22Rv1 (cell line): Measurements from ENCODE around the gene SH3BP5L.

ENCODE experiments used
- CTCF ChIP-seq: fragments of 450-650 bp; IDR thresholded peaks from 2 replicates; pipeline ENCODE4 v1.5.1; 2017; ENCODE audit warnings: mild to moderate bottlenecking
- ZFX ChIP-seq: fragments of 450-650 bp; IDR thresholded peaks from 2 replicates; pipeline ENCODE4 v1.6.1; 2017; ENCODE audit warnings: antibody characterized with exemption, borderline replicate concordance

DNA sequence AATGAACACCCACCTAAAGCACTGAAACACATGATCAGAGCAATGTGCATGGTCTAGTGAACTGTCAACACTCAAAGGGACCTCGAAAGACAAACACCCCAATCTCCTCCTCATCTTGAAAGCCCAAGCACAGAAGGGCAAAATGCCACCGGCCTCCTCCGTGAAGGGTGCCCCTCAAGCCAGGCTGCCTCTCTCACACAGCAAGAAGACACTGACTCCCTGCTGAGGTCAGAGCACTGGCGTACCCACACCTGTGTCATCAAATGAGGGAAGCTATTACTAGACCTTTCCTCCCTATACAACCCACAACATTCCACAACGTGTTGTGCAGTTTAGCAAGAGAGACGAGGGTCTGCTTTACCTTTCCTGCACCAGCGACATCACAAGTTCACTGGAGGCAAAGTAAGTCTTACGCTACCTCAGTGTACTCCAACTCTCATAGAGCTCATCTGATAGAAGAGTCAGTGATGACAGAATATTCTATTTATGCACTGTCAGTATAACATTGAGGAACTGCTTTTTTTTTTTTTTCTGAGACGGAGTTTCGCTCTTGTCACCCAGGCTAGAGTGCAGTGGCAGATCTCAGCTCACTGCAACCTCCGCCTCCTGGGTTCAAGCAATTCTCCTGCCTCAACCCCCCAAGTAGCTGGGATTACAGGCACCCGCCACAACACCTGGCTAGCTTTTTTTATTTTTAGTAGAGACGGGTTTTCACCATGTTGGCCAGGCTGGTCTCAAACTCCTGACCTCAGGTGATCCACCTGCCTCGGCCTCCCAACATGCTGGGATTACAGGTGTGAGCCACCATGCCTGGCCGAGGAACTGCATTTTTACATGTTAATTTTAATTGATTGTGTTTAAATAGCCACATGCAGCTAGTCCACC lies 3.3 kb downstream of the SH3BP5L start:
- TF ChIP-seq CTCF: no peak
- no peak for TF ChIP-seq ZFX
